HPDE6-E6E7 (cell line): ENCODE results near the gene IGF2BP3.
"Not testable (repeated sequence)": the region's sequence is repeated elsewhere in the genome, so short reads cannot be mapped to it uniquely, and the experiment has no call there.

Experiments used
- DNase-seq: peaks from one replicate; pipeline ENCODE4 v3.0.0; 2011; ENCODE audit warnings: missing footprints; ENCODE audit errors: extremely low spot score

Gene IGF2BP3

GRCh38 chr7:23341846-23342598 is 128.3 kb downstream of the IGF2BP3 start:
- no peak for DNase-seq

- DNase-seq = no peak
Measured at GRCh38 chr7:23338863-23339262, 131.4 kb downstream of the IGF2BP3 start.

DNA sequence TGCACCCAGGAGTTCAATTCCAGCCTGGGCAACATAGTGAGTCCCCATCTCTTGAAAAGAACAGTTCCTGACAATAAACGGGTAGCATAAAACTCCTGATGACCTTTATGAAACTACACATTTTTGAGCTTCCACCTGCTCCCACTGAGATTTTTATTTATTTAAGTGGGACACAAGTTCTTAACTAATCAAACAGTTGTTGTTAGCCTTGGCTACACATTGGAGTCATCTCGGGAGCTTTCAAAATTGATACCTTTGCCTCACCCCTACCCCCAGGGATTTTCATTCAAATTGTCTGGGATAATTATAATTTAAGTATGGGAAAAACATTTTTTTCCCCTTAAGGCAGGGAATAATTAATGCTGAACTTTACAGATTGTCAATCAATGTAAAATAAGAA is 131.9 kb downstream of the IGF2BP3 start:
- DNase-seq = no peak

- DNase-seq = no peak
Measured at GRCh38 chr7:23337374-23337773, 132.9 kb downstream of the IGF2BP3 start.

DNA sequence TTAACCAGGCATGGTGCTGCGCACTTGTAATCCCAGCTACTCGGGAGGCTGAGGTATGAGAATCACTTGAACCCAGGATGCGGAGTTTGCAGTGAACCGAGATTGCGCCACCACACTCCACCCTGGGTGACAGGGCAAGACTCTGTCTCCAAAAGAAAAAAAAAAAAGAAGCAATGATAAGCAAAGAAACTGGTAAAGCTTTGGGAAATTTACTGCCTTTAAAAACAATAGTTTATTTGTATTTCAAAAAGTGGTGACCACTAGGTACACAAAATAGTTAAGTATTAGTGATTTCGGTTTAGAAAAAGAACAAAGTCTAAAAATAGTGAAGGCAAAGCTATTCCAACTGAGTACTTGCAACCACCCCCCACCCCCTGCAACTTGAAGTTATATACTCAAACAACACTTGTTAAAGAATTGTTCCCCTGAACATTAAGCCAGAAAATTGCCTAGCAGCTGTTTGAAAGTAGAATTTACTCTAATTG is 133.4 kb downstream of the IGF2BP3 start:
- no peak for DNase-seq

DNA sequence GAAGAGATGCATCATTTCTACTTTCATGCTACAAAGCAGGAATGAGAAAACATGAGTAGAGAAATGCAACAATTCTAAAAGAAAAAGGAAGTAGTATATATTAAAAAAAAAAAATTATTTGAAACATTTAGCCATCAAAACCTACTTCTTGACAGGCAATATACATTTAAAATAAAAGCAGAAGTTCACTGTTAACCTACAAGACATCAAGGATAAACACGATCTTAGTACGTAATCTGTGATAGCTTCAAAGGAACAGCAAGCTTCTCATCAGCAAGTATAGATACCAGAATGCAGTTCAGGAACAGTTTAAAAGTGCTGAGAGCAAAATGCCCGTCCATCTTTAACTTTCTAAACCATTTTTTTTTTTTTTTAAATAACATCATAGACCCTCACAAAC is 134.2 kb downstream of the IGF2BP3 start:
- no peak for DNase-seq

- DNase-seq = no peak
Measured at GRCh38 chr7:23335621-23336020, 134.7 kb downstream of the IGF2BP3 start.

DNA sequence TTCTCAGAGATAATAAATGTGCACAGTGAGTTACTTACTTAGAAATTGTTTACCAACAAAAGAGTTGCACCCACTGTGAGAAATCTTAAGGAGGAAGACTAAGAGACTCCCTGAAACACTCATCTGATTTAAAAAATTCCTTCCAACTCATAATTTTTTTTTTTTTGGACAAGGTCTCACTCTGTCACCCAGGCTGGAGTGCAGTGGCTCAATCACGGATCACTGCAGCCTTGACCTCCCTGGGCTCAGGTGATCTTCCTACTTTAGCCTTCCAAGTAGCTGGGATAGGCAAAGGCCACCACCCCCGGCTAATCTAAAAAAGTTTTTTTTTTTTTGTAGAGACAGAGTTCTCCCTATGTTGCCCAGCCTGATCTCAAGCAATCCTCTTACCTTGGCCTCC is 135.2 kb downstream of the IGF2BP3 start:
- DNase-seq = no peak

DNA sequence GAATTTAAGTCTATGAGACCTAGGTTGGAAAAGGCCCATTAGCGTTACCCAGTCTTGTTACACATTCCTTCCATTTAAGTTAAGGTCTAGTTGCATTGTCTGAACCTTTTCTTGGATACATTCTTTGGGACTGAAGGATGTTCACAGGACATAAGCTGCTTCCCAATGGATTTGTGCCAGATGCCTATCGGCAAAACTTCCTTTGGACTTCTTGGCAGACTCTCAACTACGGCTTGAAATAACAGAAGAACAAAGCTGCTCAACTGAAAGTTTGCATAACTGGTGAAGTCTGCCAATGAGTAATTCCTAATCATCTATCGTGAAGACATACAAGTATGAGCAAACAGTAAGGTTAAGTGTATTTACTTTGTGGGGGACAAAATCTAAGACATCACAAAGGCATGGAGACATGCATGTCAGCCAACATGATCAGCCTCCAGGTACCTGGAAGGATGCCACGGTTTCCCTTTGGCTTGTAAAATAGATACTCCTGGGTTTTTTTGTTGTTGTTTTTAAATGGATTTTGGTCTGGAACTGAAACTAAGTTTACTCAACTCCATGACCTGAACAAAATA is 135.7 kb downstream of the IGF2BP3 start:
- peak; percentile 95 for DNase-seq

GRCh38 chr7:23333671-23334246 is 136.5 kb downstream of the IGF2BP3 start:
- peak; percentile 41 for DNase-seq

GRCh38 chr7:23332910-23333612 is 137.2 kb downstream of the IGF2BP3 start:
- no peak for DNase-seq

DNA sequence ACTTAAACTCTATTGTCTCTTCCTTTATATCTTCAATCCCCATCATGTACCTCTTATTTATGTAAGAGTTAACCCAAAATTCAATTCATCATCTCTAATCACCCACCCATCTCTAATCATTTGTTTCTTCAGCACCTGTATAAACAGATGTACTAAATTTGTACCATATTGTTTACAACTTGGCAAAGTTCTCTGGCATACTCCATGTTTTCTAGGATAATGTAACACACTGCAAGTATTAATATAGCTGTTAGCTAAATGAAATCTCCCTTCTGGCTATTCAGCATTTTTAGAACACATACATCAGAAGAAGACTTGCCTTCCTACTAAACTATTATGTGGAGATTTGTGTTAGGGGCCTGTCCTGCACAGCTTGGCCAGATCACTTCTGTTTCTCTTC is 138.1 kb downstream of the IGF2BP3 start:
- no peak for DNase-seq

- DNase-seq = no peak
Measured at GRCh38 chr7:23331132-23331531, 139.2 kb downstream of the IGF2BP3 start.

GRCh38 chr7:23315366-23315765 is 154.9 kb downstream of the IGF2BP3 start:
- DNase-seq = no peak

GRCh38 chr7:23312141-23312540 is 158.2 kb downstream of the IGF2BP3 start:
- not testable (repeated sequence) for DNase-seq

- no peak for DNase-seq
Measured at GRCh38 chr7:23308754-23309153, 161.5 kb downstream of the IGF2BP3 start.

- DNase-seq = no peak
Measured at GRCh38 chr7:23306936-23307521, 163.3 kb downstream of the IGF2BP3 start.

- DNase-seq = no peak
Measured at GRCh38 chr7:23299770-23300300, 170.5 kb downstream of the IGF2BP3 start.

DNA sequence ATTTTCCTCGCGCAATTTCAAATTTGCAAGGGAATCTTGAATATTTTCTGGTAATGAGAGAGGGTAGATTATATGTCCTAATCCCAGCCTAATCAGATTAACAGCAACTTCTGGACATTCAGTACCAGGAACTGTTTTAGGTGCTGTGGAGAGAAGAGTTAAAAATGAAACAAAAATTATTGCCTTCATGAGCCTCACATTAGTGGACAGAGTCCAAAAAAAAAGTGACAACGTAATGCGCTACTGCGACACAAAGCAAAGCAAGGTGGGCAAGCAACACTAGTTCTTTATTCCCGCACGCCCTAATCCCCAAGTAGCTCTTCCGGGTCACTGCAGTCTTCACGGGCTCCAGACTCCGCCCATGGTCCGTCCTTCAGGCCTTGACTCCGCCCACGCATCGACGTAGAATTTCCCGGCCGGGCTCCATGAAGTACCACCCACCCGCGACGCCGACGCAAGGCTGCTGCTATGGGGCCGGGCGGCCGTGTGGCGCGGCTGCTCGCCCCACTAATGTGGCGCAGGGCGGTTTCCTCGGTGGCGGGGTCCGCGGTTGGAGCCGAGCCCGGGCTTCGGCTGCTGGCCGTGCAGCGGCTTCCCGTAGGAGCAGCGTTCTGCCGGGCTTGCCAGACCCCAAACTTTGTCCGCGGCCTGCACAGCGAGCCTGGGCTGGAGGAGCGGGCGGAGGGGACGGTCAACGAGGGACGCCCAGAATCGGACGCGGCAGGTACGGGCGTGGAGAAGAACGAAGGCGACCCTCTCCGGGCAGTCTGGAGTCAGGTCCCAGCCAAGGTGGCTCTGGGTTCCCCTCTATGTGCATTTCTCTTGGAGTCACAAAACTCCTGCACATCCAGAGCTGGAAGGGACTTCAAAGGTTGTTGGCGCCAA is 171.2 kb downstream of the IGF2BP3 start, which contains the start of gene MALSU1:
Gene MALSU1, plus strand, starts transcription at position 455 of the 885 bp plus-strand sequence. Its CDS starts 14 bp downstream, at position 469.
- peak; percentile 87 for DNase-seq

DNA sequence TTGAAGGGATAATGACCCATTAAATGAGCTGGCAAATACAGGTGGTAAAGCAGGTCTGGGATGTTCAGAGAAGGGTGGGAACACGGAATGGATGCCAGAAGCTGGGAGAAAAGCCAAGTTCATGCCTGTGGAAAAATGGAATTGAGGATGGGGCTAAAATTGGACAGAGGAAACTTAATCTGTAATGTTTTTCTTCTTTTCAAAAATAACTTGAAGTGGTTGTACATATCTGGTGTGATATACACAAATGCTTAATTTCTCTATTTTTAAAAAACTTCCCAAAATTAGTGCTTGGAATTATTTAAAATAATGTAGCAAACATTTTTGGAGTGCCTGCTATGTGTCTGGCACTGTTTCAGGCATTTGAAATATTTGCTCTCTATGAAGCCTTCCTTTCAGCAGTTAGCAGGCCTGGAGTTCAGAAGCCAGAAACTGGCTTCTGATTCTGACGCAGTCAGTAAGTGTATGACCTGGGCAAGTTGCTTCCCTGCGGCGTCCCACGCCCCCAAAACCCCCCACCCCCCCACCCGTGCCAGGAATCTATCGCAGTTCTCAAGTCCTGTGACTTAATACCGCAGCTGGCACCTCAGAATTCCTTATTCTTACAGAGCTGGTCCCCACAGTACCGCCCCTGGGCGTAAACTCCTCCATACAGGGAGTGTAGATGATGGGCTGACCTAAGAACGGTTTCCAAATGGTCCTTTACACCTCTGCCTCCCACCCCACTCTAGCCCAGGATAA is 172.0 kb downstream of the IGF2BP3 start:
- DNase-seq = no peak
